GM12878 (cell line): ENCODE results near the gene UBE2J2. TPM values are rescaled to one million over a fixed set of nuclear protein-coding genes. Genes with fewer than 3 reads are reported as not detected.

ENCODE experiments used
- CHD1 ChIP-seq: IDR thresholded peaks from 2 replicates; pipeline ENCODE4 v1.6.1; 2012; ENCODE audit warnings: low read depth, low read length, improper control_type of control experiment
- SREBF1 ChIP-seq: IDR thresholded peaks from 2 replicates; pipeline ENCODE4 v1.6.1; 2012; ENCODE audit warnings: mild to moderate bottlenecking, low read length
- microRNA-seq: library from miRNA; unstranded; fragments of <30 nt; microRNA quantifications from one replicate; pipeline ENCODE4, GENCODE V29; 2018
- polyA plus RNA-seq, 11 experiments: library from polyadenylated mRNA; depleted of rRNA in 4 of 11; unstranded in 6 of 11; stranded (reverse) in 5 of 11; fragments of >200 nt; fragmentation: Nextera tagmentation in 4 of 11; fragmentation: Illumina TruSeq in 1 of 11; extraction: Ambion mirVana in 4 of 11; extraction: Trizol in 1 of 11; gene quantifications; 1 replicate in 1 of 11; 2 replicates in 10 of 11; pipeline versions ENCODE4 v1.2.1 to v1.2.3, GENCODE V29; 2011 to 2016; ENCODE audit warnings: inconsistent platforms in 2 of 11, missing spikeins in 2 of 11, low read depth in 1 of 11
- small RNA-seq: library from RNA; depleted of rRNA; stranded (forward); fragments of <200 nt; gene quantifications from one replicate; pipeline ENCODE3, GENCODE V24; 2014
- total RNA-seq, 4 experiments: library from RNA; depleted of rRNA in 3 of 4; stranded (reverse); fragments of >200 nt in 3 of 4; fragmentation: Illumina TruSeq in 1 of 4; extraction: Trizol in 1 of 4; gene quantifications; 2 replicates each; pipeline versions ENCODE4 v1.2.1 to v1.2.3, GENCODE V29; 2013 to 2021
- TF ChIP-seq, protein P1 (sequence below): IDR thresholded peaks from 2 replicates; pipeline ENCODE4 v1.6.1; 2012; ENCODE audit warnings: mild to moderate bottlenecking, low read depth, low read length

The UBE2J2 gene
- total and polyA plus RNA-seq, 10 of the 15 experiments (the other 5 are each of a cell fraction or from before 2014, with no cell fraction given), result 0.72 to 70.5 (median 49.2) TPM

DNA sequence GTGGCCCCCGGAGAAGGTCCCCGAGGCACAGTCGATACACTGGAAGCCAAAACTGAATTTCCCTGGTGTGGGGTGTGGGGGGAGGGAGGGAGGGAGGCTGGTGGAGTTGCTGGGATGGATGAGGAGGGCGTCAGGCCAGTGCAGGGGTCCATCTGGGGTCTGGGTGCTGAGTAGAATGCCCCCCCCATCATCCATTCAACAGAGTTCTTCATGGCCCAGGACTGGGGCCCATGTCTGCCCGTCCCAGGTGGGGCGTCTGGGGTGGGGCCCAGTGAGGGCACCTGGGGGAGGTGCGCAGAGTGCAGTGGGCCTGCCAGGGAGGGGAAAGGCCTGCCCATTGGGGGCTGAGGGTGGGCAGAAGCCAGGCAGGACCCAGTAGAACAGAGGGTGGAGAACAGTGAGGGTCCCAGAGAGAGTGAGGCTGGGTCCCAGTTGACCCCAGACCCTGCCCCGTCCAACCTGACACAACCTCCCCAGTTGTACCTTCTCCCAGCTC, 69.2 kb downstream of the UBE2J2 start (continued):
- TF ChIP-seq, protein P1, sequence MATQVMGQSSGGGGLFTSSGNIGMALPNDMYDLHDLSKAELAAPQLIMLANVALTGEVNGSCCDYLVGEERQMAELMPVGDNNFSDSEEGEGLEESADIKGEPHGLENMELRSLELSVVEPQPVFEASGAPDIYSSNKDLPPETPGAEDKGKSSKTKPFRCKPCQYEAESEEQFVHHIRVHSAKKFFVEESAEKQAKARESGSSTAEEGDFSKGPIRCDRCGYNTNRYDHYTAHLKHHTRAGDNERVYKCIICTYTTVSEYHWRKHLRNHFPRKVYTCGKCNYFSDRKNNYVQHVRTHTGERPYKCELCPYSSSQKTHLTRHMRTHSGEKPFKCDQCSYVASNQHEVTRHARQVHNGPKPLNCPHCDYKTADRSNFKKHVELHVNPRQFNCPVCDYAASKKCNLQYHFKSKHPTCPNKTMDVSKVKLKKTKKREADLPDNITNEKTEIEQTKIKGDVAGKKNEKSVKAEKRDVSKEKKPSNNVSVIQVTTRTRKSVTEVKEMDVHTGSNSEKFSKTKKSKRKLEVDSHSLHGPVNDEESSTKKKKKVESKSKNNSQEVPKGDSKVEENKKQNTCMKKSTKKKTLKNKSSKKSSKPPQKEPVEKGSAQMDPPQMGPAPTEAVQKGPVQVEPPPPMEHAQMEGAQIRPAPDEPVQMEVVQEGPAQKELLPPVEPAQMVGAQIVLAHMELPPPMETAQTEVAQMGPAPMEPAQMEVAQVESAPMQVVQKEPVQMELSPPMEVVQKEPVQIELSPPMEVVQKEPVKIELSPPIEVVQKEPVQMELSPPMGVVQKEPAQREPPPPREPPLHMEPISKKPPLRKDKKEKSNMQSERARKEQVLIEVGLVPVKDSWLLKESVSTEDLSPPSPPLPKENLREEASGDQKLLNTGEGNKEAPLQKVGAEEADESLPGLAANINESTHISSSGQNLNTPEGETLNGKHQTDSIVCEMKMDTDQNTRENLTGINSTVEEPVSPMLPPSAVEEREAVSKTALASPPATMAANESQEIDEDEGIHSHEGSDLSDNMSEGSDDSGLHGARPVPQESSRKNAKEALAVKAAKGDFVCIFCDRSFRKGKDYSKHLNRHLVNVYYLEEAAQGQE, result no peak
- no peak for TF ChIP-seq SREBF1
- no peak for TF ChIP-seq CHD1
- TF ChIP-seq, all 136 proteins: peak for 0

Small RNA genes lying within 50 kb of the gene (microRNA-seq; reads per million reads assigned to microRNA genes)
- gene MIR6726 (0.56 reads per million), gene MIR6727 (0.56 reads per million)

Small RNA genes lying within 50 kb of the gene (small RNA-seq; reads per million reads assigned to genes)
- not detected for gene MIR6726

Other genes with a start within 250 kb of the UBE2J2 start
Only the 7 nearest of the 24 such genes appear.
- gene SDF4, start 41.9 kb downstream of the UBE2J2 start, total RNA-seq (2014; rRNA removed), result 43.1 and 48.7 TPM in 2 replicates
- gene SDF4, start 41.9 kb downstream of the UBE2J2 start, total RNA-seq (2014; rRNA removed; fragmentation: Illumina TruSeq; extraction: Trizol), result 25.8 and 31.8 TPM in 2 replicates
- 92.2 and 97.2 TPM in 2 replicates for gene SDF4, start 41.9 kb downstream of the UBE2J2 start, total RNA-seq (2021)
- gene SDF4, start 41.9 kb downstream of the UBE2J2 start, polyA plus RNA-seq (2011; rRNA removed), result 16.4 and 28.8 TPM in 2 replicates
- gene SDF4, start 41.9 kb downstream of the UBE2J2 start, polyA plus RNA-seq (2014; fragmentation: Illumina TruSeq; extraction: Trizol), result 5.9 and 27.2 TPM in 2 replicates
- 1 to 10 TPM in 1 of 2 experiments, under 1 TPM in 1; 0.44 to 2.0 TPM for gene SDF4, start 41.9 kb downstream of the UBE2J2 start, polyA plus RNA-seq (2014; fragmentation: Nextera tagmentation; extraction: Ambion mirVana)
- 51.5 and 65.0 TPM in 2 replicates for gene SDF4, start 41.9 kb downstream of the UBE2J2 start, polyA plus RNA-seq (2014; rRNA removed)
- gene SDF4, start 41.9 kb downstream of the UBE2J2 start, polyA plus RNA-seq (2016; fragmentation: Nextera tagmentation; extraction: Ambion mirVana), result 10 to 100 TPM; 78.5 to 87.8 TPM
- 18.3 and 20.8 TPM in 2 replicates for gene B3GALT6, start 41.6 kb downstream of the UBE2J2 start, total RNA-seq (2014; rRNA removed)
- gene B3GALT6, start 41.6 kb downstream of the UBE2J2 start, total RNA-seq (2014; rRNA removed; fragmentation: Illumina TruSeq; extraction: Trizol), result 6.7 and 7.8 TPM in 2 replicates
- gene B3GALT6, start 41.6 kb downstream of the UBE2J2 start, total RNA-seq (2021), result 18.7 and 20.6 TPM in 2 replicates
- gene B3GALT6, start 41.6 kb downstream of the UBE2J2 start, polyA plus RNA-seq (2011; rRNA removed), result 1.5 and 2.2 TPM in 2 replicates
- gene B3GALT6, start 41.6 kb downstream of the UBE2J2 start, polyA plus RNA-seq (2014; fragmentation: Illumina TruSeq; extraction: Trizol), result 5.8 and 6.8 TPM in 2 replicates
- gene B3GALT6, start 41.6 kb downstream of the UBE2J2 start, polyA plus RNA-seq (2014; fragmentation: Nextera tagmentation; extraction: Ambion mirVana), result 1 to 10 TPM in 1 of 2 experiments, under 1 TPM in 1; 0.53 to 1.6 TPM
- gene B3GALT6, start 41.6 kb downstream of the UBE2J2 start, polyA plus RNA-seq (2014; rRNA removed), result 14.2 and 17.1 TPM in 2 replicates
- 1 to 10 TPM; 1.1 to 1.6 TPM for gene B3GALT6, start 41.6 kb downstream of the UBE2J2 start, polyA plus RNA-seq (2016; fragmentation: Nextera tagmentation; extraction: Ambion mirVana)
- gene C1QTNF12, start 27.1 kb downstream of the UBE2J2 start, total RNA-seq (2014; rRNA removed), result 0.17 and 0.76 TPM in 2 replicates
- gene C1QTNF12, start 27.1 kb downstream of the UBE2J2 start, total RNA-seq (2014; rRNA removed; fragmentation: Illumina TruSeq; extraction: Trizol), result 0.37 TPM in 1 of 2 replicates, not detected in the other
- 0.96 and 1.0 TPM in 2 replicates for gene C1QTNF12, start 27.1 kb downstream of the UBE2J2 start, total RNA-seq (2021)
- not detected in 2 replicates for gene C1QTNF12, start 27.1 kb downstream of the UBE2J2 start, polyA plus RNA-seq (2011; rRNA removed)
- not detected in 2 replicates for gene C1QTNF12, start 27.1 kb downstream of the UBE2J2 start, polyA plus RNA-seq (2014; fragmentation: Illumina TruSeq; extraction: Trizol)
- gene C1QTNF12, start 27.1 kb downstream of the UBE2J2 start, polyA plus RNA-seq (2014; fragmentation: Nextera tagmentation; extraction: Ambion mirVana), result under 1 TPM in 1 of 2 experiments, not detected in 1; 0.31 TPM
- gene C1QTNF12, start 27.1 kb downstream of the UBE2J2 start, polyA plus RNA-seq (2014; rRNA removed), result 0.50 and 0.84 TPM in 2 replicates
- gene C1QTNF12, start 27.1 kb downstream of the UBE2J2 start, polyA plus RNA-seq (2016; fragmentation: Nextera tagmentation; extraction: Ambion mirVana), result under 1 TPM in 1 of 2 experiments, not detected in 1; 0.20 TPM
- gene SCNN1D, start 6.6 kb upstream of the UBE2J2 start, total RNA-seq (2014; rRNA removed), result 0.60 and 0.85 TPM in 2 replicates
- 0.13 and 0.41 TPM in 2 replicates for gene SCNN1D, start 6.6 kb upstream of the UBE2J2 start, total RNA-seq (2014; rRNA removed; fragmentation: Illumina TruSeq; extraction: Trizol)
- 1.9 and 2.3 TPM in 2 replicates for gene SCNN1D, start 6.6 kb upstream of the UBE2J2 start, total RNA-seq (2021)
- gene SCNN1D, start 6.6 kb upstream of the UBE2J2 start, polyA plus RNA-seq (2011; rRNA removed), result 0.10 and 0.18 TPM in 2 replicates
- 0.06 TPM in 1 of 2 replicates, not detected in the other for gene SCNN1D, start 6.6 kb upstream of the UBE2J2 start, polyA plus RNA-seq (2014; fragmentation: Illumina TruSeq; extraction: Trizol)
- under 1 TPM in 1 of 2 experiments, not detected in 1; 0.07 TPM for gene SCNN1D, start 6.6 kb upstream of the UBE2J2 start, polyA plus RNA-seq (2014; fragmentation: Nextera tagmentation; extraction: Ambion mirVana)
- 2.0 and 2.3 TPM in 2 replicates for gene SCNN1D, start 6.6 kb upstream of the UBE2J2 start, polyA plus RNA-seq (2014; rRNA removed)
- gene SCNN1D, start 6.6 kb upstream of the UBE2J2 start, polyA plus RNA-seq (2016; fragmentation: Nextera tagmentation; extraction: Ambion mirVana), result under 1 TPM; 0.11 to 0.62 TPM
- 17.6 and 22.1 TPM in 2 replicates for gene ACAP3, start 34.1 kb upstream of the UBE2J2 start, total RNA-seq (2014; rRNA removed)
- 4.0 and 4.4 TPM in 2 replicates for gene ACAP3, start 34.1 kb upstream of the UBE2J2 start, total RNA-seq (2014; rRNA removed; fragmentation: Illumina TruSeq; extraction: Trizol)
- 29.8 and 34.2 TPM in 2 replicates for gene ACAP3, start 34.1 kb upstream of the UBE2J2 start, total RNA-seq (2021)
- gene ACAP3, start 34.1 kb upstream of the UBE2J2 start, polyA plus RNA-seq (2011; rRNA removed), result 4.6 and 8.3 TPM in 2 replicates
- gene ACAP3, start 34.1 kb upstream of the UBE2J2 start, polyA plus RNA-seq (2014; fragmentation: Illumina TruSeq; extraction: Trizol), result 0.62 and 4.5 TPM in 2 replicates
- under 1 TPM; 0.05 to 0.11 TPM for gene ACAP3, start 34.1 kb upstream of the UBE2J2 start, polyA plus RNA-seq (2014; fragmentation: Nextera tagmentation; extraction: Ambion mirVana)
- gene ACAP3, start 34.1 kb upstream of the UBE2J2 start, polyA plus RNA-seq (2014; rRNA removed), result 28.1 and 32.7 TPM in 2 replicates
- 10 to 100 TPM in 1 of 2 experiments, 1 to 10 TPM in 1; 5.9 to 10.9 TPM for gene ACAP3, start 34.1 kb upstream of the UBE2J2 start, polyA plus RNA-seq (2016; fragmentation: Nextera tagmentation; extraction: Ambion mirVana)
- gene PUSL1, start 34.7 kb upstream of the UBE2J2 start, total RNA-seq (2014; rRNA removed), result 21.3 and 28.4 TPM in 2 replicates
- gene PUSL1, start 34.7 kb upstream of the UBE2J2 start, total RNA-seq (2014; rRNA removed; fragmentation: Illumina TruSeq; extraction: Trizol), result 5.3 and 6.0 TPM in 2 replicates
- 26.0 and 27.2 TPM in 2 replicates for gene PUSL1, start 34.7 kb upstream of the UBE2J2 start, total RNA-seq (2021)
- gene PUSL1, start 34.7 kb upstream of the UBE2J2 start, polyA plus RNA-seq (2011; rRNA removed), result 1.9 and 5.0 TPM in 2 replicates
- 0.13 and 2.5 TPM in 2 replicates for gene PUSL1, start 34.7 kb upstream of the UBE2J2 start, polyA plus RNA-seq (2014; fragmentation: Illumina TruSeq; extraction: Trizol)
- gene PUSL1, start 34.7 kb upstream of the UBE2J2 start, polyA plus RNA-seq (2014; fragmentation: Nextera tagmentation; extraction: Ambion mirVana), result 1 to 10 TPM in 1 of 2 experiments, under 1 TPM in 1; 0.16 to 1.5 TPM
- 24.3 and 28.6 TPM in 2 replicates for gene PUSL1, start 34.7 kb upstream of the UBE2J2 start, polyA plus RNA-seq (2014; rRNA removed)
- gene PUSL1, start 34.7 kb upstream of the UBE2J2 start, polyA plus RNA-seq (2016; fragmentation: Nextera tagmentation; extraction: Ambion mirVana), result 10 to 100 TPM; 27.5 to 28.4 TPM
- 86.6 and 98.3 TPM in 2 replicates for gene INTS11, start 50.8 kb upstream of the UBE2J2 start, total RNA-seq (2014; rRNA removed)
- 36.8 and 41.1 TPM in 2 replicates for gene INTS11, start 50.8 kb upstream of the UBE2J2 start, total RNA-seq (2014; rRNA removed; fragmentation: Illumina TruSeq; extraction: Trizol)
- 87.3 and 104 TPM in 2 replicates for gene INTS11, start 50.8 kb upstream of the UBE2J2 start, total RNA-seq (2021)
- 43.9 and 78.4 TPM in 2 replicates for gene INTS11, start 50.8 kb upstream of the UBE2J2 start, polyA plus RNA-seq (2011; rRNA removed)
- 55.2 and 64.2 TPM in 2 replicates for gene INTS11, start 50.8 kb upstream of the UBE2J2 start, polyA plus RNA-seq (2014; fragmentation: Illumina TruSeq; extraction: Trizol)
- gene INTS11, start 50.8 kb upstream of the UBE2J2 start, polyA plus RNA-seq (2014; fragmentation: Nextera tagmentation; extraction: Ambion mirVana), result 1 to 10 TPM; 2.5 to 9.4 TPM
- 117 and 130 TPM in 2 replicates for gene INTS11, start 50.8 kb upstream of the UBE2J2 start, polyA plus RNA-seq (2014; rRNA removed)
- gene INTS11, start 50.8 kb upstream of the UBE2J2 start, polyA plus RNA-seq (2016; fragmentation: Nextera tagmentation; extraction: Ambion mirVana), result 10 to 100 TPM; 77.0 to 79.9 TPM